Adrenal gland (tissue), 12 donors: ENCODE measurements around the gene SPEF1. TPM values are rescaled to one million over a fixed set of nuclear protein-coding genes. Genes with fewer than 3 reads are reported as not detected.
A peak's percentile ranks its signal among the peaks of the same experiment; 100 is the strongest.

Experiments used
- DNase-seq, 7 donors: peaks; one replicate each; pipeline ENCODE4 v3.0.0-alpha.2; 2019 to 2020
- H3K27ac ChIP-seq, 5 donors: fragments of 200-600 bp; sonication (generic) in 4 of 5; 1 replicate in 3 of 5; 2 replicates in 2 of 5; pipeline versions ENCODE4 v1.5.1 to v1.8.0; 2016 to 2020; ENCODE audit warnings: mild to moderate bottlenecking in 1 of 5
- H3K27me3 ChIP-seq: fragments of 200-600 bp; 2 replicates; pipeline ENCODE4 v1.8.0; 2021
- H3K36me3 ChIP-seq, 2 donors: fragments of 200-600 bp; replicated peaks in 1 of 2; 1 replicate in 1 of 2; 2 replicates in 1 of 2; pipeline versions ENCODE4 v1.5.1 to v1.8.0; 2018 to 2022
- H3K4me1 ChIP-seq, 2 donors: fragments of 200-600 bp; replicated peaks in 1 of 2; 1 replicate in 1 of 2; 2 replicates in 1 of 2; pipeline versions ENCODE4 v1.5.1 to v1.8.0; 2018 to 2021
- H3K4me3 ChIP-seq, 4 donors: fragments of 200-600 bp; sonication (generic) in 3 of 4; one replicate each; pipeline ENCODE4 v1.5.1; 2016 to 2018
- H3K9me3 ChIP-seq, 3 donors: fragments of 200-600 bp; sonication (generic) in 1 of 3; replicated peaks in 1 of 3; 1 replicate in 2 of 3; 2 replicates in 1 of 3; pipeline versions ENCODE4 v1.5.1 to v1.8.0; 2016 to 2021
- POLR2A ChIP-seq, 2 donors: fragments of 450-650 bp; IDR thresholded peaks; one replicate each; pipeline ENCODE4 v1.6.1; 2017; ENCODE audit warnings: antibody characterized with exemption in 2 of 2, mild to moderate bottlenecking in 2 of 2, moderate library complexity in 1 of 2
- WGBS, 4 donors: extraction: QIAGEN DNeasy Blood & Tissue Kit in 2 of 4; methylation state at CpG; one replicate each; pipeline versions ENCODE4 v1.1.5 to v1.1.7; 2013 to 2017; 5-methylcytosine and 5-hydroxymethylcytosine counted together
- intact Hi-C, 2 donors: fragments of 100-400 bp; cut with DNase I; formaldehyde crosslinking; loops; one replicate each; pipeline versions ENCODE4 v1.14.1 to v1.15.0; 2022 to 2023
- polyA plus RNA-seq, 3 donors: library from polyadenylated mRNA; stranded (reverse); fragments of 200-250 nt in 2 of 3; fragments of 350-450 nt in 1 of 3; fragmentation: Illumina TruSeq in 1 of 3; extraction: RNeasy Lipid Tissue Mini Kit (QIAGEN cat#74804) in 1 of 3; gene quantifications; one replicate each; pipeline ENCODE4 v1.2.3, GENCODE V29; 2013 to 2014
- total RNA-seq, 9 donors: library from RNA; depleted of rRNA in 4 of 9; stranded (reverse); fragments of >200 nt in 4 of 9; fragments of 120-200 nt in 1 of 9; fragmentation: NEBNext Ultra II Directional in 1 of 9; extraction: Animal tissue kit (Norgen Biotek cat#: 25700) in 1 of 9; gene quantifications; one replicate each; pipeline versions ENCODE4 v1.1.0 to v1.2.4, GENCODE V29; 2013 to 2023
- TF ChIP-seq, protein P1 (sequence below), 6 experiments: fragments of 450-650 bp in 4 of 6; fragments of 200-600 bp in 2 of 6; sonication (generic) in 1 of 6; IDR thresholded peaks; 1 replicate in 5 of 6; 2 replicates in 1 of 6; pipeline versions ENCODE4 v1.5.1 to v1.8.0; 2016 to 2021; ENCODE audit warnings: antibody characterized with exemption in 6 of 6, mild to moderate bottlenecking in 2 of 6, moderate library complexity in 1 of 6
- donor health status: healthy with polysubstance abuse.
- donor health status: Bipolar disorder and iron deficiency.
- donor health status: DM: yes; HTN: yes; CAD: no.
- donor health status: DM: no; HTN: no; CAD: no.
- donor health status: DM: no; HTN: no; CAD: no.
- donor health status: DM: yes; HTN: yes; CAD: no.

Gene SPEF1
- total and polyA plus RNA-seq, 12 donors = 0.14 to 1.4 (median 0.38) TPM; not detected in 2

GRCh38 chr20:3771552-3772058, 9.6 kb downstream of the SPEF1 start:
- no peaks in the 10 kb centered on the region for H3K36me3 ChIP-seq
- H3K9me3 ChIP-seq = no peaks in the 10 kb centered on the region
- H3K4me1 ChIP-seq = peaks cover 15 to 21% of the 10 kb centered on the region in 2 donors
- H3K27me3 ChIP-seq = no peaks in the 10 kb centered on the region
- WGBS, 4 donors = 58 to 77% (median 72%) methylated on average over 7 of the region's 7 CpGs
- no peak for DNase-seq
- H3K4me3 ChIP-seq = no peak overlapping the region
- no peak for TF ChIP-seq POLR2A (IDR thresholded peaks at IDR 0.05)
- TF ChIP-seq, protein P1, sequence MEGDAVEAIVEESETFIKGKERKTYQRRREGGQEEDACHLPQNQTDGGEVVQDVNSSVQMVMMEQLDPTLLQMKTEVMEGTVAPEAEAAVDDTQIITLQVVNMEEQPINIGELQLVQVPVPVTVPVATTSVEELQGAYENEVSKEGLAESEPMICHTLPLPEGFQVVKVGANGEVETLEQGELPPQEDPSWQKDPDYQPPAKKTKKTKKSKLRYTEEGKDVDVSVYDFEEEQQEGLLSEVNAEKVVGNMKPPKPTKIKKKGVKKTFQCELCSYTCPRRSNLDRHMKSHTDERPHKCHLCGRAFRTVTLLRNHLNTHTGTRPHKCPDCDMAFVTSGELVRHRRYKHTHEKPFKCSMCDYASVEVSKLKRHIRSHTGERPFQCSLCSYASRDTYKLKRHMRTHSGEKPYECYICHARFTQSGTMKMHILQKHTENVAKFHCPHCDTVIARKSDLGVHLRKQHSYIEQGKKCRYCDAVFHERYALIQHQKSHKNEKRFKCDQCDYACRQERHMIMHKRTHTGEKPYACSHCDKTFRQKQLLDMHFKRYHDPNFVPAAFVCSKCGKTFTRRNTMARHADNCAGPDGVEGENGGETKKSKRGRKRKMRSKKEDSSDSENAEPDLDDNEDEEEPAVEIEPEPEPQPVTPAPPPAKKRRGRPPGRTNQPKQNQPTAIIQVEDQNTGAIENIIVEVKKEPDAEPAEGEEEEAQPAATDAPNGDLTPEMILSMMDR (IDR thresholded peaks at IDR 0.05) = no peak
- intact Hi-C loops = no loop called here
- no peak overlapping the region for H3K27ac ChIP-seq

DNA sequence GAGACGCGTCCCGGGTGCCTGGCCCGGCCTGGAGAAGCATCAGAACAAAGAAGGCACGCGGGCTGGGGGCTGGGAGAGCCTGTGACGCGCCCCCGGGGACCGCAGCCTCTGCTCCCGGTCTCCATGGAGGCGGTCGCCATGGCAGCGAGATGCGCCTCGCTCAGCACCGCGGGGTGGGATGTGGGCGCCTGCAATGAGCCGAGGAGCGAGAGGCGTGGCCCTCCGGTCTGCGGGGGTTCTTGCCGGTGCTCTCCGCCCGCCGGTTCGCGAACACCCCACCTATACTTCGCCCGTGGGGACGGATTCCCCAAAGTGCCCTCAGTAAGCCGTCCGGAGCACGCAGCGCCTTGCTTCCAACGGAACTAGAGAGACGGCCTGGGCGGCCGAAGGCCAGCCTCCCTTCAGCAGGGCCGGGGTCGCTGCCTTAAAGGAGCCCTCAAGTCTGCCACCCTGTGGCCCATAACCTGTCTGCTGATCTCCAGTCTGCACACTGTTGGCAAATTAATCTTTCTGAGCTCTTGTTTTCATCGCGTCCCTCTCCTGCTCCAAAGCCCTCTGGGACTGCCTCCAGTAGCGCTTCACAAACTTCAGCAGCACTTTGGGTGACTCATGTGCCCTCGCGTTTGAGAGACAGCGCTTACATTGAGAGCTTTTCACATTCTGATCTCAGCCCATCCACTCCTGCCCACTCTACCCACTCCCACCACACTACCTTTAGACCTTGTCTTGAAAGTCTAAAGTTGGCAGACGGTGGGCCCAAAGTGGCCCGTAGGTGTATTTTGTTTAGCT, 12.7 kb downstream of the SPEF1 start:
- Histone ChIP-seq H3K4me3 (peak overlapping the region; percentile 21 to 89 (median 70)), H3K4me1 (peaks cover 15 to 31% of the 10 kb centered on the region in 2 donors), H3K36me3 (no peaks in the 10 kb centered on the region), H3K27me3 (no peaks in the 10 kb centered on the region), H3K9me3 (no peaks in the 10 kb centered on the region), H3K27ac (peak overlapping the region; percentile 85 to 94 (median 86))
- 1 to 10% (median 3%) methylated on average over 8 to 51 of the region's 51 CpGs for WGBS, 4 donors
- TF ChIP-seq, protein P1 (IDR thresholded peaks at IDR 0.05) = peak; percentile 11 to 50 (median 46)
- TF ChIP-seq POLR2A (IDR thresholded peaks at IDR 0.05) = peak in 1 of 2 donors; percentile 64
- intact Hi-C loops = no loop called here
- peak; percentile 80 to 88 (median 83) for DNase-seq

GRCh38 chr20:3767427-3768341, 13.6 kb downstream of the SPEF1 start, which contains the start of gene ADISSP:
Gene ADISSP, minus strand, starts transcription at chr20:3767753. Its CDS starts 7,653 bp downstream, at chr20:3760100.
- intact Hi-C loops = no loop called here
- 0% methylated on average over 15 to 80 of the region's 80 CpGs; no CpG with 5 or more reads in 1 of the 4 donors for WGBS, 4 donors
- peaks cover 15 to 31% of the 10 kb centered on the region in 2 donors for H3K4me1 ChIP-seq

More at GRCh38 chr20:3767427-3768341, 13.6 kb downstream of the SPEF1 start, which contains the start of gene ADISSP:
- H3K4me3 ChIP-seq = peak within 1 kb of the TSS; percentile 21 to 89 (median 70)
- no peaks in the 10 kb centered on the region for H3K27me3 ChIP-seq
- DNase-seq = peak; percentile 99
- no peaks in the 10 kb centered on the region for H3K9me3 ChIP-seq
- H3K36me3 ChIP-seq = no peaks in the 10 kb centered on the region
- TF ChIP-seq, protein P1 (IDR thresholded peaks at IDR 0.05) = no peak
- peak; percentile 26 to 69 for TF ChIP-seq POLR2A (IDR thresholded peaks at IDR 0.05)
- peak within 1 kb of the TSS; percentile 85 to 94 (median 86) for H3K27ac ChIP-seq
